NK-92 (cell line): Measurements from ENCODE around the gene GBA2.

Experiments
- DNase-seq: peaks from one replicate; lab custom pipeline; 2025; ENCODE audit not compliant: unreplicated experiment; lab: John Stamatoyannopoulos, UW

GBA2 gene

DNA sequence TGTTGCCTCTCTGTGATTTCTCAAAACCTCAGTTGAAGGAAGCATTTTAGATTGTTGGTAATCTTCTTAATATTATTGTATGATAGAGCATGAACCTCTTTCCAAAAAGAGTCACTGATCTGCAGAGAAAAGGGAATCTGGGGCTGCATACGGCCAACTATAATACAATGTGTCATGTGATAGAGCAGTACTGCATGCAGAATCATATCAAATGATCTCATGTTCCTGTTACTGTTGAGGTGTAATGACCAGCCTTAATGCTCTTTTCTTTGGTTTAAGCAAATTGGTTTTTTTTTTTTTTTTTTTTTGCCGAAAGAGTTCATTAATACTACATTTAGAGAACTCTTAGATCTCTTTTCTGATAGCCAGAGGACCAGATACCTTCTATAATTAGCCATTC lies 18.0 kb upstream of the GBA2 start:
- DNase-seq, result no peak

DNA sequence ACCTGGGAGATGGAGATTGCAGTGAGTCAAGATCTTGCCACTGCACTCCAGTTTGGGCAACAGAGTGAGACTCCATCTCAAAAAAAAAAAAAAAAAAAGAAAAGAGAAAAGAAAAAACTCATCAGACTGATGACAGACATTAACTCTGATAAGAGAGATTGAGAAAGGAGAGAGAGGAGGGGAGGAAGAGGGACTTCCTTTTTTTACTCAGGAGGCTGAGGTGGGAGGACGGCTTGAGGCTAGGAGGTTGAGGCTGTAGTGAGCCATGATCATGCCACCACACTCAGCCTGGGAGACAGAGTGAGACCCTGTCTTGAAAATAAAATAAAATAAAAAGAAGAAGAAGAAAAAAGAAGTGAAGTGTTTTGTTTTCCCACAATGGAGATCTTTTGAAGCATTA lies 14.8 kb upstream of the GBA2 start:
- no peak for DNase-seq

DNA sequence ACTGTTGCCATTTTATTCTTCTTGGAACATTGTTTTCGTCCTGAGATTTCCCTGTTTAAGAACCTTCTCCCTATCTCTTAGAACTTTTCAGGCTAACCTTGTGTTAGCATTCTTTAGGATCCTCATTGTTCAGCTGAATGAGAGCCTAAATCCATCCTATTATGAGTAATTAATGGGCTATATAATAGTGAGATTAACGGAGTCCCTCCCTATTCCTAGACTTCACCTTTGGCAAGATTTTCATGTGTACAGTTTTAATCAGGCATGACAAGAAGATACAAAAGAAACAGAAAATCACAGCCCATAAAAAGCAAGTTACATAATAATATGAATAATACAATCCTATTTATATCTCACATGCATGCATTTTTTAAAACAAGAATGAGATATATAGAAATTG lies 14.2 kb upstream of the GBA2 start:
- no peak for DNase-seq

DNA sequence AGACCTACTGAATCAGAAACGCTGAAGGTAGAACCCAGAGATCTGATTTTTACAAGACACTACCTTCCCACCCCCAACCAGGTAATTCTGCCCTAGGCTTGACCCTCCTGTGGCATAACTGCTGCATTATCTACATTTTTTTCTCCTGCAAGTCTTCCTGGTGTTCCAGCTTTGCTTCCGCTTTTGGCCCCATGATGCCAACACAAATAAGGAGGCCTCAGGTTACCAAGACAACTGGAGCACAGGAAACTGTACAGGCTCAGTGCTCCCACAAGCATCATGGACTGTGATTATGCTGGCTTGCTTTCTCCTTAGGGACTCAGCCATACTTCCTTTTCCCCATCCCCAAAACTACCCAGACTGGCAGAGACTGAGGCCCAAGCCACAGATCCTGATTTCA lies 11.6 kb upstream of the GBA2 start:
- DNase-seq, result no peak

DNA sequence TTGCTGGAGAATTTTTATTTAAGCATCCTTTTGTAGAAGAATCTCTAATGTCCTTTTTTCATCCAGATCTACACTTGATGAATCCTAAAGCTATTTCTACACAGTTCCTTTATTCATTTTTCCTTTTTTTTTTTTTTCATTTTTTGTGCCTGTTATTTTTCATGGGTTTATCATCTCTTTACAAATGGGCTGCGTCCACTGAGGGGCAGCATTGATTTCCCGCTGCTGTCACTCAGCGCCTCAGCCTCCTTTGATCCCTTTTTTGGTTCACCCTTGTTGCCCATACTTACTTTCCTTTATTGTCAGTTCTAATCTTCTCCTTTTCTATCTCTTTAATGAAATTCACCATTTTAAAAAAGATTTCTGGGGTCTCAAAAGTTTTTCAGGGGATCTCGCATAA lies 10.8 kb upstream of the GBA2 start:
- DNase-seq, result no peak

DNA sequence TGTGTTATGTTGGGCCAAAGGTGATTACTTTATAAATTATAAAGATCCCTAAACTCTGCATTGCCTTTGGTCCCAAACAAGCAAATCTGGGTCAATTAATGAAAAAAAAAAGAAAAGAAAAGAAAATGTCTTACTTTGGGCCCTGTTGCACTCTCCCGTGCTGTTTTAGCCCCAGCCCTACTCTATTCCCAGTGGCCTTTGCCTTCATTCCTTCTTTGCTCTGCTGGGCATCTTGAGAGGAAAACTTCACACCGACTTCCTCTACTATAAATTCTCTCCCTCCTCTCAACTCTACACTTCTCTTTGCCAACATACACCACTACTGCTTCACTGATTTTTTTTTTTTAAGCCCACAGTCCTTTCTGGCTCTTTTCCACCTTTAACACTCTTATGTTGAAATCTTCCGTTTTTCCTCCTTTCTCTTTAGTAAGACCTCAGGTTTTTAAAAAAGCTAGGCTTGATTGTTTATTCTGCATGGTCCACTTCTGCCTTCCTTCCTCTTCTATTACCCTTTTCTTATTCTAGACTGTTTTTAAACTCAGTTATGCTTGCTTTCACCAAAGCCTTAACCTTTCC lies 9.5 kb upstream of the GBA2 start:
- DNase-seq, result no peak

DNA sequence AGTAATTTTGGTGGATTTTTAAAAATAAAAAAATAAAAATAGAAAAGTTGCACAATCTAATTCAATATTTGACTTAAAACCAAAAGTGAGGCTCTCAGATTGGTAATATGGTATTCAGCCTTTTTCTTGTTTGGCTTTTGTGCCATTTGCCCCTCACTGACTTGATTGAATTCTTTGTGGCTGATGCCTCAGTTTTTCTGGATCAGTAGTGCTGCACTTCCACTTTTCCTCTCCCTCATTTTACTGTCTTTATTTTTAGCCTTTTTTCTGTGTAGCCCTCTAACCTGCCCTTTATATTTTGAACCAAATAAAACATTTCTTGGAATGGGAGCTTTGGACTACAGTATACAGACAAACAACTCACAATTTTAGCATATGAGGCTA lies 8.9 kb upstream of the GBA2 start:
- DNase-seq, result no peak

DNA sequence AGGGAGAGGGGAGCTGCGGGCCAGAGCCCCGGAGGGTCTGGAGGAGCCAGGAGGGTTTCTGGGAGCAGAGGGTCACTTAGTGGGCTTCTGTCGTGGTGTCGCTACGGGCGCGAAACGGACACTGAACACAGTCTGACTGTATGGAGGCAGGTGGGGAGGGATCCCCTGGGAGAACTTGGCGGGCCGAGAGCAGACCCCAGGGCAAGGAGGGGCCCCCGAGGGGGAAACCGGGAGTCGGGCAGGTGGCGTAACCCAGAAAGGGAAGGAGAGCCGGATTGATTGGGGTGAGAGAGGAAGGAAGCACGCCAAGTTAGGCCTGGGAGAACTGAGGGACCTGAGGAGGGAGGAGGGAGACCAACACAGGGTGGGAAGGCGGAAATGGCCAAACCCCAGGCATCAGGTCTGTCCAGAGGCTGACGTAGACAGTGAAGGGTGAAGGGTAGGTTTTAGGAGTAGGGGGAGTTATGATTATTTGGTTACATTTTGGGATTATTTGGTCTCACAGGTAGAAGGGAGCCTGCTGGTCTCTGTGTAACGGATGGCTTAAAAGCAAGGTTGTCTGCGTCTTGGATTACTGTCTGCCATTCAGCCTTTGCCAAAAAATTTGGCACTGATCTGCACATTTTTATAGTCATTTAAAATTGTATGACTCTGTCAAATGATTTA lies 8.3 kb upstream of the GBA2 start:
- no peak for DNase-seq

DNA sequence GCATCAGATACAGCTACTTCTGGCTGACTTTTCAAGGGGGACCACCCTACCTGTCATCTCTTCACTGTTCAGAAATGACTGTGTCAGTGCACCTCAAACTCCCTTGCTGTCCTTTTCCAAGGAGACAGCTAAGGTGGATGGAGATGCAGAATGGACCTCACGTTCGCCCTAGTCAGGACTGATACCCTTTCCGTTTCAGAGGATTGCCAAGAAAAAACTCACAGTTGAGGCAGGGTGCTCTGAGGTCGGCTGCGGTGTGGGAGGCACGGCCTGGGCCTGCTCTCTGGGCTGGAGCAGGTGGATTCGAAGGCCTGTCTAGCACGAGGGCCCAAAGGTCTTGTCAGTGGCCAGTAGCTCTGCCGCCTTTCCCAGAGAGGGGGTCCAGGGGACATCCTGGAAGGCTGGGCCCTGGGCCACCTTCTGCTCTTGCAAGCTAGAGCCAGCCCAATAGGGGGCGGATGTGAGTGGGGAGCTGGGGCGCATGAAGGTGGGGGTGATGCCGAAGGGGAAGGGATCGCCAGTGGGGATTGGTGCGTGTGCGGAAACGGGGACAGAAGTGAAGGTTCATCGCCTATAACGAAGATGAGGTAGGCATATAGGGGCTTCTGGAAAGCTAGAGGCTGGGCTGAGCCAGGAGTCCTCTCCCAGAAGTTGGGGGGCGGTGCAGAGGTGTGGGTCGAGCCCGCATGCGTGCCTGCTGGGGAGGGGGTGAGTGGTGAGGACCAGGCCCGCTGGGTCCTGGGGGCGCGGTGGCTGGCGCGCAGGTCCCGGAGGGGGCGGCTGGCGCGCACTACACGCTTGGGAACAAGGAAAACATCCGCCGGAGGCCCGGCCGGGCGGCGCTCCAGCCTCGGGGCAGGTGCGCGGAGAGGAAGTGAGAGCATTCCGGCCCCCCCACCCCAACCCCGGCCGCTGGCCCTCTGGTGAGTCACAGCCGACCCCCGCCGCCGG lies 7.5 kb upstream of the GBA2 start:
- DNase-seq, result no peak

DNA sequence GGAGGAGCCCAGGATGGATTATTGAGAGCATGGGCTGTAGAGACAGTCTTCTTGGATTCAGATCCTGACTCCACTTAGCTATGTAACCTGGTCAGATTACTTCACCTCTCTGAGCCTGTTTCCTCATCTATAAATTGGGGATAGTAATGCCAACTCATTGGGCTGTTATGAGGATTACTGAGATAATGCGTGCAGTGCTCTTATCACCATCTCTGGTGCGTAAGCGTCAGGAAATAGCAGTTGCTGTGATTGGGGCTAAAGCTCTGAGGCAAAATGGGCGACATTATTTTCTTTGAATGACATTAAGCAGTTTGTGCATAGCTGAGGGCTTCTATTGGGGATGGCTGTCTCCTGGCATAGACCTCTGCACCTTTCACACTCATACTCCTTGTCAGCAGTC lies 6.0 kb upstream of the GBA2 start:
- no peak for DNase-seq

DNA sequence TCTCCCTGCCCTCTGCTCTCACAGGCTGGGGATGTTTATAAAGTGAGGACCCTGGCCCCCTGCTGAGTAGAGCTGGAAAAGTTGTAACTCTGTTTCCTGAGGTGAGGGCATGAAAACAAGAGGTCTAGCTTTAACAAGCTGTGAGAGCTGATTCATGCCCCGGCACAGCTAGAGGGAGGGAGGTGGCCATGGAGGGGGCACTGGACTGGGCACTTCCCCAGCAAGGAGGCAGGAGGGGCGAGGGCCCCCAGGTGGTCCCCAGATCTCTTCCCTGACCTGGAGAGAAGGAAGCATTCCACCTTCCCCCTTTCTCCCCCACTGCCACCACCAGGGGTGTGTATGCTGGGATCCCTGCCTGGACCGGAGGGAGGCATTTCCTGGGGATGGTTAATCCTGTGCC lies 5.2 kb upstream of the GBA2 start, which contains the start of gene MSMP:
MSMP (minus strand) TSS at position 13 of the 400 bp plus-strand sequence. CDS start 147 bp downstream, outside the sequence.
- DNase-seq, result no peak

DNA sequence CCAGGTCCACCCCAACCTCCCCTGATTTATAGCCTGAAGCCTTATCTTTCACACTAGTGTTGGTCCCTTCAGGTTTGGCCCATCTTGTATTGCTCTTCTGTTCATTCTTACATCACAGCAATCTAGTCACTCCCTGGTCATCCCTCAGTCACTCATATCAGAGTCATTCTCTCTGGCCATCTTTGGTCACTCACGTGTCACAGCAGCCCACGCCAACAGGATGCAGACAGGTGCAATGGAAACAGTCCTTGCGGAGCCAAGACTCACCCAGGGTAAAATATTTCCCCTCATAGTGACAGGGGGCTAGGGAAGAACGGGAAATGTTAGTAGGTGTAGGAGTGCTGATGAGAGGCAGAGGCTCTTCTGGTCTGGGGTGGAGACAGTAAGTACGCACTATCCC lies 4.4 kb upstream of the GBA2 start:
- no peak for DNase-seq

DNA sequence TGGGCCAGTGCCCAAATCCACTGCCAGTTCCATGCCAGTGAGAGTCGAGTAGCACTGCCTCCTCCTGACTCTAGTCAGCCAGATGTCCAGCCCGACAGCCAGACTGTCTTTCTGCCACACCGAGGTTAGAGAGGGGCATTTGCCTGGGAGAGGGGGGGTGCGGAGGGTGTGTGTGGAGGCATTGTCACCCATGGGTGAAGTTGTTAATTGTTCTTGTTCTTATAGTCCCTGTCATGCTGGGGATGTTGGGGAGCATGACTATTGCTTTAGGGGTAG lies 1.2 kb upstream of the GBA2 start:
- no peak for DNase-seq

DNA sequence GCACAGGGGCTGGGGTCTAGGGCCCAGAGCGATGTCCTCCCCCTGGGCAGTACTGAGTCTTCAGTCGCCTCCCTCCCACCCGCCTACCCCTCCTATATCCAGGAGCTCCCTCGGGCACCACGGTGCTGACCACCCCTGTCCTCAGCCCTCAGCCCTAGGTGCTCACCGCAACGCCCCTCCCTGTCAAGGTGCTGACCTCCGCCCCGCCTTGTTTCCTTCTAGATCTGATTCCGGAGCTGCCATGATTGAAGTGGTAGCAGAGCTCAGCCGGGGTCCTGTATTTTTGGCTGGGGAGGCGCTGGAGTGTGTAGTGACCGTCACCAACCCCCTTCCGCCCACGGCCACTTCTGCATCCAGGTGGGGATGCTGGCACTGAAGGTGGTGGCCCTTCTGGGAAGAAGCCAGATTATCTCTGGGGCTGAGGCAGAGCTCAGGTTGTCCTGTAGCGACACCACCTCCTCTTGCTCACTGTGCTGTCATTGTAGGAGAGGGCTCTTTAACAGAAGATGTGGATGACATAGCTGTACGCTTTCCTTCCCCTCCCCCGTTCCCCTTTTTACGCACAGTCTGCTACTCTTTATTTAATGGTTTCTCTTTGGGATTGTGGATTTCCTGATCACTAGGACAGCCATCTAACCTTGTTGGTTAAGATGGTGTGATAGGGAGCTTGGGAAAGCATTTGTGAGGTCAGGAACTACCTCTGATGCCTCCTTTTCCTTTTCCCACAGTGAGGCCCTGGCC lies 657 bp upstream of the GBA2 start:
- DNase-seq, result no peak

DNA sequence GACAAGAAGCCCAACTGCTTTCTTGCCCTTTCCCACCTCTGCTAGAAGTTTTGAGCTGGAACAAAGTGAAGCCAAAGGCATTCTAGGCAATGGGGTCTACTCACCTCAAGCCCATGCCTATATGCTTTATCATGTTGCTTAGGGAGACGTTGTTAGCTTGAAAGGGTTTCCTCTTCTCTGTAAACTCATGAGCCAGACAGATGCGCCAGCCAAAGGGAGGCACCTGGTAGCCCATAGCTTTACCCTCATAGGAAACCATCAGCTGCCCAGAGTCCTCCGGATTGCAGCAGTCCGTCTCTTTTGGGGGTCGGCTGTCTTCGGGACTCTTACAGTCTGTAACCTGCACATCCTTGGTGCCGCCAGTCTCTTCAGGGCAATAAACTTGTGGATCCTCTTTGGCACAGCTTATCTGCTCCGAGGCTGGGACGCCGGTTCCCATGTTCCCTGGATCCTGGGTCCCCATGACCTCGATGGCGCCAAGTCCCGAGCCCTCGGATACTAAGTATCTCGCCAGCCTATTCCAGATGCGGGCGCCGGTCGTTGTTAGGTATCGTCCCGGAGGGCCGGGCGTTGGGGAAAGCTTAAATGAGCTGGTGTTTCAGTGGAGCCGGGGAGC lies 678 bp downstream of the GBA2 start:
- DNase-seq, result no peak

DNA sequence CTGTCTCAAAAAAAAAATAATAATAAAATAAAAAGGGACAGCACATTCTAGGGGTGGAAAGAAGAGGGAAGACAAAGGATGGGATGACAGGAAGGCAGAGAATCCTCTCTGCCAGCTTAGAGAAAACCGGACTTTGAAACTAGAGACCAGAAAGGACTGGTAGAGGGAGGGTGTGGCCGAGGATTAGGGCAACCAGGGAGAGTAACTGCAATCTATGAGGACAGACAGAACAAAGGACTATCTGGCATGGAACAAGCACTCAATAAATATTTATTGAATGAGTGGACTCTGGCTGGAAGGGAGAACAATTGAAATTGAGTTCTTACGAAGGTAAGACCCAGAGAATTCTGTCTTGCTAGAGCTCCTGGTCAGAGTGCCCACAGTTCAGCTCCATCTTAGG lies 2.4 kb downstream of the GBA2 start:
- no peak for DNase-seq

DNA sequence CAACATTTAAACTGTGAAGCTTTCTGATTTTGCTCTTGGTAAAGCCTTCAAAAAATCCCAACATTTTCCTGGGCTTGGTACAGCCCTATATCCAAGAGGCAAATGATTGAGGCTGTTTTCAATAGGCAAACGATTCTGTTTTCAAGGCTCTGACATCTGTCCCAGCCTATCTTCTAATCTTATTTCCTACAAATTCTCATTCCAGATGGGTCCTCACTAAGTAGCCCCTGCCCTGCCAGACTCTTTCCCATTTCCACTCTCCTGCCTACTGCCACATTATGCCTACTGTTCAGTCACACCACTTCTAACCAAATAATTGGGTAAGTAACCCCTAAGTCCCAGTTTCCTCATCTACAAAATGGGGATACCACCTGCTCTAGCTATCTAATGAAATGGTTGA lies 3.5 kb downstream of the GBA2 start:
- no peak for DNase-seq

DNA sequence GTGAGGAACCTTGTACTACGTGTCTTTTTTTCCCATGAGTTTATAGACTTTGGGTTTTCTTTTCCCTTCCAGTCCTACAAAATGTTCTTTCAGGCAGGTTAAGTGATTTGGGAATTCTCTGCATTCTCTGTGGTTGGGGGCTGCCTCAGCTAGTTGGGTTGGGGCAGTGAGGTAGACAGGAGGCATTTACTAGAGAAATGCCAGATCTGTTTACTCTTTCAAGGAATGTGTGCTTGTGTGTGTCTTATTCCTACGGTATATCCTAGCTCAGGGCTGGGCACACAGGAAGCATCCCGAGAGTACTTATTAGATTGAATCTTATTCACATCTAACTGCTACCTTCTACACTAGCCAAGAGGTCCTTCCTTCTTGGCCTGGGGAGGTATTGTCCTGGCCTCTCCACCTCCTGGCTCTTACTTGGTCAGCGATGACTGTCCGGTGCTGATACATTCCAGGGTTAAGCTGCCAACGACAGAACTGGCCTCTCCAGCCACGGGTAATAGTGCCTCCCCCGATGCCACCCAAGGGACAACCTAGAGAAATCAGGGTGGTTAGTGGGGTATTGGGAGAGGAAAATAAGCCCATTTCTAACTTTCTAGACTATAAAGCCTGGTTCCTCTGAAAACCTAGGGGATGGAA lies 5.0 kb downstream of the GBA2 start:
- no peak for DNase-seq

DNA sequence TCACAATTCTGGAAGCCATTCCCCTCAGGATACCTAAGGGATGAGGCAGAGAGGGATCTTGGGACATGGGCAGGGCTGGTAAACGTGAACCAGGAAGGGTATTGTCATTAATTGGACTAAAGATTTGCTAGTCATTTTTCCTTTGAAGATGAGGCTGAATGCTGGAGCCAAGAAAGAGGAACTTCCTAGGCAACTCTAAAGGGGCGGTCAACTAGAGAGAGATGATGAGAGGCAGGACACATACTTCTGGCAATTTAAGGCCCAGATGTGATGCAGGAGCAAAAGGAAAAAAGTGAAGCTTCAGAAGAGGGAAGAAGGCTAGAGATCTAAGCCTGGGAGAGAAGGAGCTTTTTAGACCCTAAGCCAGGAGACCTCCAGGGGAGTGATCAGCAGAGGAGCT lies 5.6 kb downstream of the GBA2 start:
- no peak for DNase-seq

DNA sequence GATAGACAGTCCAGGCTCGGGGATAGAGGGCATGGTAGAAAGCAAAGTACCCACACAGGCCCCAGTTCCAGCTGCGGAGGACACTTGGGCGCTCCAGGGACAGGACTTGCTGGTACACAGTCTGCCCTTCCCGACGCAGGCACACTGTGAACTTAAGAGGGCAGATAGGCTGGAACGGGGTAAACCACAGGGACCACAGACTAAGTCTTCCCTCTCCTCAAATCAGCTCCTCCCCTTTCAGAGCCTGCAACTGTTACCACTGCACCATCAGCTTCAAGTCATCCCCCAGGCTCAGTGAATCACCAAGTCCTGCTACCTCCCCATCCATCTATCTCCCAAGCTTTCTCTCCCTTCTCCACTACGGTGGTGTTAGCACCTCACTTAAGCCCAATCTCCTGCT lies 7.3 kb downstream of the GBA2 start:
- no peak for DNase-seq

DNA sequence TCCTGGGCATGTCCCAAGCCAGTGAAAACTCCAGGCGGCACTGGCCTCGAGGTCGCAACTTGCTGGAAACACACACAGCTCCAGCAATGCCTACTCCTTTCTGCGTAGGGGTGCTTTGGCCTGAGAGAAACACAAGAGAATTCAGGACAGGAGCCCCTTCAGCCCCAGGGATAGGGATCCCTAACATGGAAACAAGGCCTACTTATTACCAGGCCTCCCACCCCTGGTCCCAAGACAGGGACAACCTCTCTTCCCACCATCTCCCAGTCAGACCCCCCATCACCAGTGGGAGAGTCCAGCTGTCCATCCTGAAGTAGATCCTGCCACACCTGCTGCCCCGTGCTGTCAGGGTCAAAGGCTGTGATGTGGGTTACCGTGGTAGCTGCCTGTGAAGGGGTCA lies 8.8 kb downstream of the GBA2 start:
- DNase-seq, result no peak
